Measurements from ENCODE around the gene WDR5.

The WDR5 gene

DNA sequence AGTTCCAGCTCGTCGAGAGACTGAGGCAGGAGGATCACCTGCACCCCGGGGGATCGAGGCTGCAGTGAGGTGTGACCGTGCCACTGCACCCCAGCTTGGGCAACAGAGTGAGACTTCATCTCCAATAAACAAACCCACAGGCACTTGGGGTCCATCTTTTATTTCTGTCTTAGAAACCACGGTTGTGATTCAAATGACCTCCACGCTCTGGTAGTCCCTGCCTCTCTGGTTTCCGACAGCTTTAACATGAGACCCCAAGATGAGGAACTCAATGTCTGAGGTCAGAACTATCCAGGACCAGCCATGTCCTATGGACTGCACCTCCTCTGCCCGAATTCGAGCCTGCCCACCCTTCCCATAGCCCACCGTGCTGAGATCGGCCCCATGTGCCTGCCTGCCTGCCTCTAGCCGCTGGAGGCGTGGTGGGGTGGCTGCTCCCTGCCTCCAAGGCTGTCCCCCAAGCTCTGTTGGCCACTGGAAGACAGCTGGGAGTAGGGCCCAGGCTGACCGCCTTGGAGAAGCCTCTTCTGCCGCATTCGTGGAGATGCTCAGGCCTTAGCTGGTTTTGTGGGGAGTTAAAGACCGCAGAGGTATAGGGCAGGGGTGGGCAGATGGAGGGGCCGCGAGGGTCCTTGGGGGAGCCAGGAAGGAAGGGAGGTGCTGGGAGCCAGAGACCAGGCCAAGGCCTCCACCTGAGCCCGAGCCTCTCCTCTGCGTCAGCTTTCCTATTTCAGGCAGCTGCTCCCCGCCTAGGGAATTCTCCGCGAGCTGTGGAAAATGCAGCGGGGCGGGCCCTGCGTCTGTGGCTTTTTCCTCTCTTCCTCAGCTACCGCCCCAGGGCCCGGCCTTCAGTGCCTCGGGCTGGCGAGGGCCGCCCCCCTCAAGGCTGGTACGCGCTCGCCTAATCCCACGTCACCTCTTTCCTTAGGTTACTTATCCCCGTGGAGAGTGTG, 6.9 kb upstream of the WDR5 start:
- no peak for TF ChIP-seq EZH2 (IDR thresholded peaks at IDR 0.05)
- no peak for TF ChIP-seq FOXP2 (optimal IDR thresholded peaks at IDR 0.05; ENCODE audit: control extremely low read depth, extremely low read length, insufficient read depth)
- no peak for TF ChIP-seq POLR2AphosphoS5 (IDR thresholded peaks at IDR 0.05; ENCODE audit: borderline replicate concordance, low read depth, low read length)
- no peaks in the 10 kb centered on the region for H3K9me3 ChIP-seq (ENCODE audit: low read depth, low read length)
- peak overlapping the region; percentile 53 for H3K9ac ChIP-seq (ENCODE audit: insufficient read length)
- no peaks in the 10 kb centered on the region for H3K36me3 ChIP-seq (ENCODE audit: insufficient read depth, low read length)
- no peak overlapping the region for H3K27ac ChIP-seq
- no peak overlapping the region for H3K4me3 ChIP-seq
- no peak for DNase-seq (ENCODE audit: low read depth, low spot score)

DNA sequence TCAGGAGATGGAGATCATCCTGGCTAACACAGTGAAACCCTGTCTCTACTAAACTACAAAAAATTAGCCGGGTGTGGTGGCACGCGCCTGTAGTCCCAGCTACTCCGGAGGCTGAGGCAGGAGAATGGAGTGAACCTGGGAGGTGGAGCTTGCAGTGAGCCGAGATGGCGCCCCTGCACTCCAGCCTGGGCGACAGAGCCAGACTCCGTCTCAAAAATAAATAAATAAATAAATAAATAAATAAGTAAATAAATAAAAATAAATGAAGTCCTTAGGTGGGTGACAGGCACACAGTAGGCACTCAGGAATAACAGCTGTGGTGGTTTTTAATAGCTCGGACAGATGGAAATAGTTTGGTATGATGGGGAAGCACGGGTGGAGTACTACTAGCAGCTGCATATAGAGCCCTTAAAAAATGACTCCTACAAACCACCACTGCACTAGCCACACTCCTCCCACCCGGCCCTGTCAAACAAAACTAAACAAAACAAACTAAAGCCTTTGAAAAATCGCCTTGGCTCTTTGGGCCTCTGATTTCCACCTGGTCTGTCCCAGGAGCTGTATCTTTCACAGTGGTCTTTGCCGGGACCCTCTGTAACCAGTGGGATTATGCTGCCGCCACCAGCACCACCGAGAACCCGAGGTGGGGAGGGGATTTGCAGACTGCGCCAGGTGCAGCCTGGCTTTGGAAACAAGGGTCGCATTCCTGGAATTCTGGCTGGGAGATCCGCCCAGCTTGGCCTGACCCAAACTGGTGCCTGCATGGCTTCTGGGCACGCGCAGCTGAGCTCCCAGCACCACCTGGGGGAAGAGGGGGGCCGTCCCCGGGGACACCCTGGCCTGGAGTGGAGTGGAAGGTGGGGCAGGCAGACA, 5.1 kb upstream of the WDR5 start:
- no peak for DNase-seq (ENCODE audit: low read depth, low spot score)
- TF ChIP-seq FOXP2 (optimal IDR thresholded peaks at IDR 0.05; ENCODE audit: control extremely low read depth, extremely low read length, insufficient read depth), result no peak
- TF ChIP-seq POLR2AphosphoS5 (IDR thresholded peaks at IDR 0.05; ENCODE audit: borderline replicate concordance, low read depth, low read length), result no peak
- no peak for TF ChIP-seq EZH2 (IDR thresholded peaks at IDR 0.05)
- no peaks in the 10 kb centered on the region for H3K36me3 ChIP-seq (ENCODE audit: insufficient read depth, low read length)
- H3K9ac ChIP-seq (ENCODE audit: insufficient read length), result no peak overlapping the region
- no peak overlapping the region for H3K4me3 ChIP-seq
- no peaks in the 10 kb centered on the region for H3K9me3 ChIP-seq (ENCODE audit: low read depth, low read length)
- no peak overlapping the region for H3K27ac ChIP-seq

DNA sequence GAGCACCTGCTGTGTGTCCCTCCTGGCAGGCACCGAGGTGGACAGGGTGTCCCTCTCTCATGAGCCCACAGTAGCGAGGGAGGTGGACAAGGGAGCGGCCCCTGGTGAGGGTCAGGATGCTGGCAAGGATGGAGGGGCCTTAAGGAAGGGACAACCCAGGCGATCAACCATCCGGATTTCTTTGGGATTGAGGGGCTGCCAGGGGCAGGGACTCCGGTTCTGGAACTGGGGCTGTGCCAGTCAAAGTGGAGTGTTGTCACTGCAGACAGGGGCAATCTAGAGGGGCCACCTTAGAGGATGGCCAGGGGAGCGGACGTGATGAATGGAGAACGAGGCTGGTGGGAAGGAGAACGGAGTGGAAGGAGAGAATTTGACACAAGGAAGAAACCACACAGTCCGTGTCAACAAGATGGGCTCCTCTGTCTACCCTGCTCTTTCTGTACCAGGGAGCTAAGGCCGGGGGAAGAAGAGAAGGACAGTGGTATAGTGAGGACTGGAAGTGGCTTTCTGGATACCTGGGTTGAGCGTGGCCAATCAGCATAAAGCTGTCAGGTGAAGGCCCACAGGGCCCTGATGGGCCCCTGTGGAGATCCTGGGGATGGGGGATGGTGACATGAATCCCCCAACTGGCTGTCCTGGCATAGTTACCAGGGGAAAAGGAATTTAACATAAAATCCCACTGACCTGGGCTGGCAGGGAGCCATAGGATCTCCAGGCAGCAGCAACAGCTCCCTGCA, 4.2 kb upstream of the WDR5 start:
- no peak for TF ChIP-seq POLR2AphosphoS5 (IDR thresholded peaks at IDR 0.05; ENCODE audit: borderline replicate concordance, low read depth, low read length)

GRCh38 chr9:134132208-134132870, 3.5 kb upstream of the WDR5 start:
- TF ChIP-seq EZH2 (IDR thresholded peaks at IDR 0.05) (no peak), FOXP2 (optimal IDR thresholded peaks at IDR 0.05; ENCODE audit: control extremely low read depth, extremely low read length, insufficient read depth) (no peak), POLR2AphosphoS5 (IDR thresholded peaks at IDR 0.05; ENCODE audit: borderline replicate concordance, low read depth, low read length) (no peak)
- Histone ChIP-seq H3K27ac (no peak overlapping the region), H3K36me3 (ENCODE audit: insufficient read depth, low read length) (no peaks in the 10 kb centered on the region), H3K4me3 (no peak overlapping the region), H3K9ac (ENCODE audit: insufficient read length) (no peak overlapping the region), H3K9me3 (ENCODE audit: low read depth, low read length) (no peaks in the 10 kb centered on the region)
- no peak for DNase-seq (ENCODE audit: low read depth, low spot score)

More for the DNA sequence above, 4.2 kb upstream of the WDR5 start:
- DNase-seq (ENCODE audit: low read depth, low spot score), result no peak
- no peak overlapping the region for H3K27ac ChIP-seq
- H3K36me3 ChIP-seq (ENCODE audit: insufficient read depth, low read length), result no peaks in the 10 kb centered on the region
- H3K9me3 ChIP-seq (ENCODE audit: low read depth, low read length), result no peaks in the 10 kb centered on the region
- no peak overlapping the region for H3K9ac ChIP-seq (ENCODE audit: insufficient read length)
- no peak overlapping the region for H3K4me3 ChIP-seq

- peak overlapping the region; percentile 87 for H3K9ac ChIP-seq (ENCODE audit: insufficient read length)
- H3K9me3 ChIP-seq (ENCODE audit: low read depth, low read length), result no peaks in the 10 kb centered on the region
- no peak for DNase-seq (ENCODE audit: low read depth, low spot score)
- H3K4me3 ChIP-seq, result peak overlapping the region; percentile 83
- peaks cover 18% of the 10 kb centered on the region for H3K36me3 ChIP-seq (ENCODE audit: insufficient read depth, low read length)
- no peak for TF ChIP-seq POLR2AphosphoS5 (IDR thresholded peaks at IDR 0.05; ENCODE audit: borderline replicate concordance, low read depth, low read length)
- TF ChIP-seq FOXP2 (optimal IDR thresholded peaks at IDR 0.05; ENCODE audit: control extremely low read depth, extremely low read length, insufficient read depth), result no peak
- TF ChIP-seq EZH2 (IDR thresholded peaks at IDR 0.05), result no peak
- peak overlapping the region; percentile 77 for H3K27ac ChIP-seq
Measured at GRCh38 chr9:134134949-134135342, 936 bp upstream of the WDR5 start.

DNA sequence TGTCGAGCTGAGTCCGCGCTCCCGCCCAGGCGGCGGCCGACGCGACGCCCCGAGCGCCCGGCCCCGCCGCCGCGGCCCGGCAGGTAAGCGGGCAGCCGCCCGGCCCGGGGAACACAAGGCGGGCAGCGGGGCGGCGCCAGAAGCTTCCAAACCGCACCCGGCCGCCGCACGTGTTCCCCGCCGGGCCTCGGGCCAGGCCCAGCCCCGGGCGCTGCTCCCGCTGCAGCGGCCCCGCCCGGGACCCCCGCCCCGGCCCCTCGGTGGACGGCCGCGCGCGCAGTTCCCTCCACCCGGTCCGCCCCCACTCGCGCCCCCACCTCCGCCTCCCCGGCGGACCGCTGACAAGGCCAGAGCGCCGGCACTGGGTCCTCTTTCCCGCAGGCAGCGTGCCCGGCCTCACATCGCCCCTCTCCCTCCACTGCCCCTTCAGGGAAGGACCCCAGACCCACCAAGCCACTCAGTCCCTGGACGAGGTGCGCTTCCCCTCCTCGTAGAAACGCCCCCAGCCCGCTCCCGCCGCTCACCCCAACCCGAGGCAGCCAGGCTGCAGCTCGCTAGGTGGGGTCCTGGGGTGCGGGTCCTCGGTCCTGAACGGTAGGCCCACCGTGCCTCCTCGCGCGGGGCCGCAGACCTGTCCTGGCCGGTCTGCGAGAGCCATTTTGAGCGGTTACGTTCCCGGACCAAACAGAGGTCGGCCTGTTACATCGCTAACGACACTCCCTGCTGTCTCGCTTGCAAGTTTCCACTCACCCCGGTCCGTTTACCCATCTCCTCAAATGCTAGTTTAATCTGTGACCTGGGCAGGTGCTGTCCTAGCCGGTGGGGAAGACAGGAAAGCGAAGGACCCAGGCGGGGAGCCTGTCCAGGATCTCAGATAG, 475 bp downstream of the WDR5 start:
- Histone ChIP-seq H3K36me3 (ENCODE audit: insufficient read depth, low read length) (peaks cover 31% of the 10 kb centered on the region), H3K9me3 (ENCODE audit: low read depth, low read length) (no peaks in the 10 kb centered on the region), H3K27ac (no peak overlapping the region), H3K4me3 (peak overlapping the region; percentile 94), H3K9ac (ENCODE audit: insufficient read length) (peak overlapping the region; percentile 93)
- TF ChIP-seq POLR2AphosphoS5 (IDR thresholded peaks at IDR 0.05; ENCODE audit: borderline replicate concordance, low read depth, low read length), result no peak; the same call in 1 of the 2 replicates
- TF ChIP-seq EZH2 (IDR thresholded peaks at IDR 0.05), result no peak
- TF ChIP-seq FOXP2 (optimal IDR thresholded peaks at IDR 0.05; ENCODE audit: control extremely low read depth, extremely low read length, insufficient read depth), result no peak
- DNase-seq (ENCODE audit: low read depth, low spot score), result no peak

GRCh38 chr9:134136996-134137299, 1.1 kb downstream of the WDR5 start:
- Histone ChIP-seq H3K9me3 (ENCODE audit: low read depth, low read length) (no peaks in the 10 kb centered on the region), H3K9ac (ENCODE audit: insufficient read length) (peak overlapping the region; percentile 93), H3K36me3 (ENCODE audit: insufficient read depth, low read length) (peaks cover 36% of the 10 kb centered on the region), H3K27ac (no peak overlapping the region), H3K4me3 (peak overlapping the region; percentile 94)
- no peak for DNase-seq (ENCODE audit: low read depth, low spot score)
- TF ChIP-seq FOXP2 (optimal IDR thresholded peaks at IDR 0.05; ENCODE audit: control extremely low read depth, extremely low read length, insufficient read depth) (no peak), POLR2AphosphoS5 (IDR thresholded peaks at IDR 0.05; ENCODE audit: borderline replicate concordance, low read depth, low read length) (no peak), EZH2 (IDR thresholded peaks at IDR 0.05) (no peak)

Data from SK-N-MC (cell line).